SK-N-SH (cell line): ENCODE results near the gene GTF3C1. TPM values are rescaled to one million over a fixed set of nuclear protein-coding genes. Genes with fewer than 3 reads are reported as not detected.
A peak's percentile ranks its signal among the peaks of the same experiment; 100 is the strongest.

Experiments
- CTCF ChIA-PET: fragments of 300-600, 350-600 bp; formaldehyde crosslinking; extraction: SDS; loops from one replicate; lab custom pipeline; 2021; lab: Yijun Ruan, JAX
- POLR2A ChIA-PET: fragments of 350-600 bp; sonication (Branson Sonifier 250); formaldehyde crosslinking; extraction: SDS; loops from one replicate; lab custom pipeline; 2020; ENCODE audit warnings: antibody characterized with exemption, inconsistent platforms; lab: Yijun Ruan, JAX
- DNase-seq: peaks from one replicate; pipeline ENCODE4 v3.0.0; 2012
- H2AFZ ChIP-seq: fragments of 200-600 bp; sonication (generic); 2 replicates; pipeline ENCODE4 v1.8.1; 2016; ENCODE audit warnings: antibody characterized with exemption, mild to moderate bottlenecking, low read depth
- H3F3A ChIP-seq: fragments of 200-600 bp; sonication (generic); replicated peaks from 2 replicates; pipeline ENCODE3; 2016; ENCODE audit warnings: antibody characterized with exemption, mild to moderate bottlenecking; ENCODE audit not compliant: insufficient read depth
- H3K27ac ChIP-seq, 2 experiments: fragments of 200-500 bp in 1 of 2; fragments of 200-600 bp in 1 of 2; sonication (Bioruptor generic) in 1 of 2; sonication (generic), shearing (Covaris generic) in 1 of 2; 2 replicates each; pipeline versions ENCODE4 v1.5.1 to v1.6.1; 2014 to 2016; ENCODE audit warnings: low read depth in 2 of 2, inconsistent platforms in 1 of 2, low read length in 1 of 2, mild to moderate bottlenecking in 1 of 2, mixed read lengths in 1 of 2
- H3K27me3 ChIP-seq: fragments of 200-600 bp; sonication (generic), shearing (Covaris generic); 2 replicates; pipeline ENCODE4 v1.6.1; 2016; ENCODE audit warnings: mixed run types; ENCODE audit not compliant: insufficient read depth
- H3K36me3 ChIP-seq, 2 experiments: fragments of 200-500 bp in 1 of 2; fragments of 200-600 bp in 1 of 2; sonication (Bioruptor generic) in 1 of 2; sonication (generic) in 1 of 2; replicated peaks in 1 of 2; 2 replicates each; pipeline versions ENCODE3 to v1.5.1; 2014 to 2016; ENCODE audit warnings: low read length in 1 of 2, mild to moderate bottlenecking in 1 of 2; ENCODE audit not compliant: insufficient read depth in 2 of 2, control insufficient read depth in 1 of 2
- H3K4me1 ChIP-seq, 2 experiments: fragments of 200-500 bp in 1 of 2; fragments of 200-600 bp in 1 of 2; sonication (Bioruptor generic) in 1 of 2; sonication (generic), shearing (Covaris generic) in 1 of 2; 2 replicates each; pipeline versions ENCODE4 v1.5.1 to v1.6.1; 2014 to 2016; ENCODE audit warnings: low read depth in 1 of 2, low read length in 1 of 2, mixed run types in 1 of 2; ENCODE audit not compliant: insufficient read depth in 2 of 2, control insufficient read depth in 1 of 2
- H3K4me2 ChIP-seq: fragments of 200-600 bp; sonication (generic), shearing (Covaris generic); 2 replicates; pipeline ENCODE4 v1.6.1; 2017; ENCODE audit warnings: mixed run types
- H3K4me3 ChIP-seq, 2 experiments: fragments of 200-500 bp in 1 of 2; fragments of 200-600 bp in 1 of 2; sonication (Bioruptor generic) in 1 of 2; sonication (generic), shearing (Covaris generic) in 1 of 2; 2 replicates each; pipeline versions ENCODE4 v1.5.1 to v1.8.1; 2014 to 2016; ENCODE audit warnings: low read depth in 2 of 2, inconsistent platforms in 1 of 2, low read length in 1 of 2, mild to moderate bottlenecking in 1 of 2, mixed read lengths in 1 of 2, moderate library complexity in 1 of 2
- H3K79me2 ChIP-seq: fragments of 200-600 bp; sonication (generic); 2 replicates; pipeline ENCODE4 v1.8.1; 2017; ENCODE audit warnings: mild to moderate bottlenecking; ENCODE audit not compliant: insufficient read depth
- H3K9ac ChIP-seq: fragments of 200-600 bp; sonication (generic); 2 replicates; pipeline ENCODE4 v1.6.1; 2017; ENCODE audit warnings: mixed run types
- H3K9me2 ChIP-seq: fragments of 200-600 bp; sonication (generic); 2 replicates; pipeline ENCODE4 v1.6.1; 2017; ENCODE audit warnings: mixed run types
- H3K9me3 ChIP-seq: fragments of 200-600 bp; sonication (generic); 2 replicates; pipeline ENCODE4 v1.6.1; 2017; ENCODE audit warnings: mixed run types, mild to moderate bottlenecking, moderate library complexity
- H4K20me1 ChIP-seq: fragments of 200-600 bp; sonication (generic); 2 replicates; pipeline ENCODE4 v1.6.1; 2017; ENCODE audit warnings: mild to moderate bottlenecking, mixed run types; ENCODE audit not compliant: insufficient read depth
- CHD2 ChIP-seq: fragments of 150-350 bp; IDR thresholded peaks from 2 replicates; pipeline ENCODE4 v1.6.1; 2018; ENCODE audit warnings: low read length; ENCODE audit not compliant: partially characterized antibody
- CTCF ChIP-seq: fragments of 200-600 bp; sonication (generic); IDR thresholded peaks from 2 replicates; pipeline ENCODE4 v1.6.1; 2017; ENCODE audit warnings: antibody characterized with exemption, mild to moderate bottlenecking, moderate library complexity
- ELF1 ChIP-seq: IDR thresholded peaks from 2 replicates; pipeline ENCODE4 v1.4.0; 2012
- FOXJ3 ChIP-seq: sonication (generic); formaldehyde crosslinking; IDR thresholded peaks from 2 replicates; pipeline ENCODE4 v1.5.1; 2020; ENCODE audit warnings: mild to moderate bottlenecking, missing genetic modification reagents
- FOXM1 ChIP-seq: IDR thresholded peaks from 2 replicates; pipeline ENCODE4 v1.4.0; 2012; ENCODE audit warnings: low read depth, mild to moderate bottlenecking
- GABPA ChIP-seq: IDR thresholded peaks from 2 replicates; pipeline ENCODE4 v1.4.0; 2012; ENCODE audit warnings: low read depth, mild to moderate bottlenecking
- GATA2 ChIP-seq: sonication (generic); formaldehyde crosslinking; IDR thresholded peaks from 2 replicates; pipeline ENCODE4 v1.5.0; 2020; ENCODE audit warnings: mild to moderate bottlenecking, missing genetic modification reagents
- JUND ChIP-seq: IDR thresholded peaks from 2 replicates; pipeline ENCODE4 v1.4.0; 2012
- MXI1 ChIP-seq: IDR thresholded peaks from 2 replicates; pipeline ENCODE4 v1.6.1; 2012; ENCODE audit warnings: mild to moderate bottlenecking, low read depth, low read length, improper control_type of control experiment
- PBX3 ChIP-seq: IDR thresholded peaks from 2 replicates; pipeline ENCODE4; 2012
- POLR2AphosphoS5 ChIP-seq: IDR thresholded peaks from 2 replicates; pipeline ENCODE4 v1.6.1; 2012; ENCODE audit warnings: low read depth, low read length
- TAF1 ChIP-seq: IDR thresholded peaks from 2 replicates; pipeline ENCODE4 v1.6.1; 2012; ENCODE audit warnings: low read depth, mild to moderate bottlenecking, low read length, moderate library complexity, borderline replicate concordance
- TEAD4 ChIP-seq: IDR thresholded peaks from 2 replicates; pipeline ENCODE4 v1.4.0; 2012; ENCODE audit warnings: mild to moderate bottlenecking, borderline replicate concordance; ENCODE audit not compliant: insufficient read depth
- USF1 ChIP-seq: IDR thresholded peaks from 2 replicates; pipeline ENCODE4 v1.4.0; 2012; ENCODE audit warnings: low read depth, borderline replicate concordance
- WGBS: methylation state at CpG from one replicate; pipeline ENCODE4 v1.1.6; 2017; ENCODE audit warnings: low lambda C conversion rate; 5-methylcytosine and 5-hydroxymethylcytosine counted together
- polyA plus RNA-seq, 3 experiments: library from polyadenylated mRNA; depleted of rRNA; stranded (reverse); fragments of >200 nt; gene quantifications; 2 replicates each; pipeline ENCODE4 v1.2.3, GENCODE V29; 2012

The GTF3C1 gene
- polyA plus RNA-seq, 1 of the 3 experiments (the other 2 are of a cell fraction), result 47.2 TPM

- Histone ChIP-seq H3K4me2 (no peak overlapping the region), H3K27ac (no peak overlapping the region), H3K9me3 (no peaks in the 10 kb centered on the region), H2AFZ (no peak overlapping the region), H3K4me1 (peaks cover 0 to 5% of the 10 kb centered on the region in 2 experiments; a peak in 1 of 4 replicates), H3K9ac (no peak overlapping the region), H3K27me3 (no peaks in the 10 kb centered on the region), H3K79me2 (no peaks in the 10 kb centered on the region), H3K4me3 (no peak overlapping the region), H3K9me2 (no peaks in the 10 kb centered on the region), H3K36me3 (no peaks in the 10 kb centered on the region), H4K20me1 (no peaks in the 10 kb centered on the region), H3F3A (peaks cover 6% of the 10 kb centered on the region)
- no peak for TF ChIP-seq JUND
- no peak for TF ChIP-seq POLR2AphosphoS5
- TF ChIP-seq CHD2, result no peak
- ChIA-PET POLR2A (no interaction called here), CTCF (no interaction called here)
- 48% methylated on average over 13 of the region's 18 CpGs for WGBS
- DNase-seq, result peak; percentile 12
Observed at GRCh38 chr16:27439271-27440018, 110.3 kb downstream of the GTF3C1 start.

GRCh38 chr16:27437946-27438345, 111.8 kb downstream of the GTF3C1 start:
- H3K27me3 ChIP-seq, result no peaks in the 10 kb centered on the region
- 76% methylated on average over 6 of the region's 6 CpGs for WGBS
- ChIA-PET CTCF (no interaction called here), POLR2A (no interaction called here)
- H3K4me2 ChIP-seq, result no peak overlapping the region
- H3K4me1 ChIP-seq, result no peaks in the 10 kb centered on the region
- H3K79me2 ChIP-seq, result no peaks in the 10 kb centered on the region
- H3K9ac ChIP-seq, result no peak overlapping the region
- TF ChIP-seq ELF1, result no peak
- TF ChIP-seq FOXJ3 (CRISPR knock-in tag), result no peak
- no peak for TF ChIP-seq TAF1
- TF ChIP-seq GATA2, result no peak
- no peak for TF ChIP-seq FOXM1
- H3K9me3 ChIP-seq, result no peaks in the 10 kb centered on the region
- DNase-seq, result peak; percentile 3
- no peaks in the 10 kb centered on the region for H3K9me2 ChIP-seq
- no peak overlapping the region for H2AFZ ChIP-seq
- H3K27ac ChIP-seq, result no peak overlapping the region
- H3K4me3 ChIP-seq, result no peak overlapping the region
- no peaks in the 10 kb centered on the region for H3K36me3 ChIP-seq
- no peaks in the 10 kb centered on the region for H4K20me1 ChIP-seq
- peaks cover 2% of the 10 kb centered on the region for H3F3A ChIP-seq

GRCh38 chr16:27436921-27437650, 112.6 kb downstream of the GTF3C1 start:
- 50% methylated on average over 5 of the region's 9 CpGs for WGBS
- TF ChIP-seq TAF1, result no peak
- TF ChIP-seq CHD2, result no peak
- no peak for TF ChIP-seq USF1
- no peak for TF ChIP-seq CTCF
- TF ChIP-seq GABPA, result no peak
- TF ChIP-seq MXI1, result no peak
- no peak for TF ChIP-seq TEAD4
- TF ChIP-seq PBX3, result no peak
- H3K79me2 ChIP-seq, result no peaks in the 10 kb centered on the region
- no peak overlapping the region for H2AFZ ChIP-seq
- no peak overlapping the region for H3K27ac ChIP-seq
- CTCF ChIA-PET, result no interaction called here
- H3K36me3 ChIP-seq, result no peaks in the 10 kb centered on the region
- POLR2A ChIA-PET, result no interaction called here
- no peak overlapping the region for H3K4me3 ChIP-seq
- no peaks in the 10 kb centered on the region for H3K9me3 ChIP-seq
- peak; percentile 4 for DNase-seq
- H3F3A ChIP-seq, result peaks cover 5% of the 10 kb centered on the region
- H3K9ac ChIP-seq, result no peak overlapping the region
- H3K9me2 ChIP-seq, result no peaks in the 10 kb centered on the region
- no peaks in the 10 kb centered on the region for H4K20me1 ChIP-seq
- H3K4me2 ChIP-seq, result no peak overlapping the region
- H3K4me1 ChIP-seq, result no peaks in the 10 kb centered on the region
- no peaks in the 10 kb centered on the region for H3K27me3 ChIP-seq
